ENCODE results near the gene CBX1.
A peak's percentile ranks its signal among the peaks of the same experiment; 100 is the strongest.

The CBX1 gene

GRCh38 chr17:48101012-48101720, at the start of gene CBX1:
Gene CBX1 (minus strand): TSS chr17:48101478. CDS start chr17:48077004, 24,474 bp downstream.
- peak; percentile 94 for DNase-seq

DNA sequence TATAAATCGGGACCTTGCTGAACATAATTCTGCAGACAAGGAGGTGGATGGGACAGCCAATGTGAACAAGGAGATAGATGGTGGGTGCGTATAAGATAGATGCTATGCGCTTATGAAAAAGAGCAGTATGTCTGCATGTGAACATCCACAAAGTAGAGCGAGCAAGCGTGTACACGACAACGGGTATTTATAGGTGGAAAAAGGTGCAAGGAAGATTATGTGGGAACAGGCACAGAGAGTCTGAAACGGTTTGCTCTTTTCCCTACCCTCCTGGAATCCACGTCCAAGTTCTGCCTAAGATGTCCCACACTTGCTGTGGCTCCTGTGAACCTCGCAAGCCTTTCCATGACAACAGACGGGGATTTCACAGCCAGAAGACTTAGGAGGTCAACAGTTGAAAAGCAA, 49.3 kb upstream of the CBX1 start:
- no peak for DNase-seq

GRCh38 chr17:48149787-48150463, 48.6 kb upstream of the CBX1 start:
- no peak for DNase-seq

DNA sequence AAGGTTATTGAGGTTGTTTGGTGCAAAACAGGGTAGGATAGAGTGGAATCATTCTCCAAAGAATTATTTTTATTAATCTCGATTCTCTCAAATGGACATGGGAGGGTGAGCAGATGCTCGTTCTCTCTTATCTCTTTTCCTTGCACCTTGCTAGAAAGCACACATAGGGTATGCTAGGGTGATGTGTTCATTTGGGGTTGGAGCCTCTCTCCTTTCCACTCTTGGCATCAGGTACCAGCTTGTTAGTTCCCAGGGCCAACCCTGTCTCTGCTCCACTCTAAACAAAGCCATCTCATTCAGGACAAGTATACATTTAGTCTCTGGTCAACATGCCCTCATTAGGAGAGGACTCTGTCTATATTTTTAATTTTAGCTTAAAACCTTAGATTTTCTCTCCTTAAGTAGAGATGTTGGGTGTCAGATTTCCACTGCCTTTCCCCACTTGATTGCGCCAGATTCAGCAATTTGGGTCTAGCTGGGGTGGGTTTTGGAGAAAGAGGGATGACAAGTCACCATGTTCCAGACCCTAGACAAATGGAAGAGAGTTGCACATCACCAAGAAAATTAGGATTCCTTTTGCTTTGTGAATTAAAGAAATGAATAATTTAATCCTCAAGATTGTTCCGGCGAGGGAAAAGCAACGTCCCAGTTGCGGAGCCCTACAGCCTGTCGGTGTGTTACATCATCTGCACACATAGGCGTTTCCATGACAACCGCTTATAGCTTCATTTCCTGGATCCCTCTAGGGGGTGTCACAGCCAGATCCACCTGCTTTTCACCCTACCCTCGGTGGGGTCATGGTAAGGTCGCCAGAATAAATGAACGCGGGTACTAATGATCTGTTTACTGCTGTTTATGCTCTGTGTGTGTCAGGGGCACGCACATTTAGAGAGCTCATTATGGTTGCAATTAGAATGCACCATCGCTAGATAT, 47.8 kb upstream of the CBX1 start:
- no peak for DNase-seq

DNA sequence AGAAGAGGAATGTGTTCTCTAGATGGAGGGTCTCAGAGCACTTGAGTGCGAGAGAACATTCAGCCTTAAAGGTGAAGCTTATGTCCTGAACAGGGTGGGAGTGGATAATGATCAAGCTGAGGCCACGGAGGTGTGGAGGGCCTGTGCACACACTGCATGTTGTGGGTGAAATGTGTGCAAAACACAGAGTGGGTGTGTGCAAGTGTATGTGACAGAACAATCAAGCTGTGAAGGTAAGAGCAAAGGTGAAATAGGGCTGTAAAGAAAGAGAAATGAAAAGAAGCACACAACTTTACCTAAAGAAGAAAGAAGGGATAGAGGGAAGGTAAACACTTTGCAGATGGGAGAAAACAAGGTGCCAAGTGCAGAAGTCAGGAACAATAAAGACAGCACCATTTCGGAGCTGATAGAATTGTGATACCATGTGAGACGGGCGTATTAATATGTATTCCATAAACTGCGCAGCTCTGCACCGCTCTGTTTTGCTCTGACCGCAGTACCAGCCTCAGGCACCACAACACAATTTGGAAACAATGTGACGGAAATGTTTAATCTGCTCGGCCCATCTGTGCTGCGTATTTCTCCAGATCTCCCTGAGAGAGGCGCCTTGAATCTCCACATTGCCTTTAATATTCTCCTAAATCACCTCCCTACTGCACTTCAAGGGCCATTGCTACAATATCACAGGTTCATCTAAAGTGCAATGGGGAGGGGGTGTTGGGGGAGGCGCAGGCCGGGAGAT, 46.9 kb upstream of the CBX1 start:
- no peak for DNase-seq

GRCh38 chr17:48144976-48145798, 43.9 kb upstream of the CBX1 start:
- DNase-seq: no peak

GRCh38 chr17:48144231-48144630, 43.0 kb upstream of the CBX1 start:
- DNase-seq: no peak

DNA sequence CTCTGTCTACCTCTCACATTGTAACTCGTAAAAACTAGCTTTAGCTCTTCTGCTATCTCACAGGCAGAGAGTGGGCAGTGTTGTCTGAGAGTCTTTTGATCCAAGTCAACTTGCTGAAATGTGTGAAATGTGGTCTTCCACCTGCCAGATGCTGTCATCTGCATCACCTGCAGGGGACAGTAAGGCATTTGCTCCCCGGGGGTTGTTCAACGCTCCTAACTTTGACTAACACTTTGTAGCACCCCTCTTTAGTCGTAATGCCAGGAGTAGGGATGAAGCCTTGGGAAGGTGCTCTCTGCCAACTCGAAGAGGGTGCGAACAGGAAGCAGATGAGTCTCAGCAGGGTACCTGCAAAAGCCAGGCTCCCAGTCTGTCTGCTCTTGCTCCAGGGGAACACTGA, 42.4 kb upstream of the CBX1 start:
- DNase-seq: no peak

- DNase-seq: no peak
Measured at GRCh38 chr17:48139944-48140343, 38.7 kb upstream of the CBX1 start.

GRCh38 chr17:48137656-48138055, 36.4 kb upstream of the CBX1 start:
- no peak for DNase-seq

GRCh38 chr17:48134912-48135480, 33.7 kb upstream of the CBX1 start:
- DNase-seq: no peak

DNA sequence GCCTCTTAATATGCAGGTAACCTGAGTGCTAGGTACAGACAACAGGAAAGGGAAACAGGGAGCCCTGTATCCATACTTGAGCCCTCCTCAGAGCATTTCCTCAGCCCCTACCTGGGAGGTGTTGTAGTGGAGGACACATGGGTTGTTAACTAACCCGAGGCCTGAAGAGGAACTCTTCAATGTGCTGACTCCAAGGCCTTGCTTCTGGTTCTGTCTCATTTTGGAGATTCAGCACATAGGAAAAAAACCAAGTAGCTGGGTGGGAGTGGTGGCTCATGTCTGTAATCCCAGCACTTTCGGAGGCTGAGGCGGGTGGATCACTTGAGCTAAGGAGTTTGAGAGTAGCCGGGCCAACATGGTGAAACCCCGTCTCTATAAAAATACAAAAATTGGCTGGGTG, 31.1 kb upstream of the CBX1 start:
- no peak for DNase-seq

GRCh38 chr17:48131216-48131824, 30.0 kb upstream of the CBX1 start:
- peak; percentile 65 for DNase-seq

GRCh38 chr17:48129981-48130380, 28.7 kb upstream of the CBX1 start:
- DNase-seq: no peak

DNA sequence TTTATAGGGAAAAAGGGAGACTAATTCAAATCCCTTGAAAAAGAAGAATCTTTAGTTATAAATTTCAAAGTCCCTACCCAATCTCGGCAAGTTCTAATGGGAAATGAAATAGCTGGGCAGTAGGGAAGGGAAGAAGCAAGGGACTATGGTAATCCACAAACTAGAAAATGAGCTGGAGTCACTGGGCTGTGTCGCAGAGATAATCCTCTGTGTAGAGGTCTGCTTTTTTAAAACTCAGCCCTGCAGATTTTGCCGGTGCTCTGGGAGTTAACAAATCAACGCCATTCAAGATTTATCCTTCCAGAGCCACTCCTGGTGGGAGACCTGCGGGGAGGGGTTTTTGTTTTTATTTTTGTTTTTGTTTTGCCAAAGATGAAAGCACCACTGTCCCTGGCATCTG, 27.1 kb upstream of the CBX1 start:
- no peak for DNase-seq

- no peak for DNase-seq
Measured at GRCh38 chr17:48127371-48128051, 26.2 kb upstream of the CBX1 start.

- DNase-seq: no peak
Measured at GRCh38 chr17:48126532-48126850, 25.2 kb upstream of the CBX1 start.

- no peak for DNase-seq
Measured at GRCh38 chr17:48125829-48126531, 24.7 kb upstream of the CBX1 start.

GRCh38 chr17:48123776-48124388, 22.6 kb upstream of the CBX1 start:
- no peak for DNase-seq

- no peak for DNase-seq
Measured at GRCh38 chr17:48123111-48123510, 21.8 kb upstream of the CBX1 start.
